ENCODE results near the gene RET. TPM values are rescaled to one million over a fixed set of nuclear protein-coding genes. Genes with fewer than 3 reads are reported as not detected.

RET gene
- total RNA-seq, 1 experiment from 2014 or later: not detected

DNA sequence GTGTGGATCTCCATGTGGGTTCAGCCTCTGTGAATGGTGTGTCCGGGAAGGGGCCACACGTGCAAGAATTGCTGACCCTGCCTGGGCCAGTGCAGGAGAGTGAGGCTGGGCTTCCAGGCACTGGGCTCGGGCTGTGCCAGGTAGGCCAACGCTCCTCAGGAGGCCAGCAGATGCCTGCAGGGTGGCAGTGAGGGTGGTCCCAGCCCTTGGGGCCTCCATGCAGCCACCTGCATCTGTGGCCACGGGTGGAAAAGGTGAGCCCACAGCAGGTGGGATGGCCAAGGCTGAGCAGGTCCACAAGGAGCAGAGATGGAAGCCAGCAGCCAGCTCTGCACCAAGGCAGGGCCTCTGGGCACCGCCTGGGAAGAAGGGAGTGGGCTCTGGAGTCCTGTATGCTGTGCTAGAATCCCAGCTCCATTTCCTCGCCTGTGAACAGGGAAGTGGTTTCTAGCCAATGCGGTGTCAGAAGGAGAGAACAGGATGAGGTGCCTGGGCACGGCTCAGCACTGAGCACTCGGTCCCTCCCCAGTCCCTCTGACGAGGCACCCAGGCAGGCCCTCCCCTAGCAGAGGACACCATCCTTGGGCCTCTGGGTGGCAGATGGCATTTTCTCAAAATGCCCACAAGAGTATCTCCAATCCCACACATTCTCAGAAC is 31.1 kb upstream of the RET start:
- no TSS peak for BruUV-seq (replicated peaks)
- peak in 1 of 2 experiments; percentile 28 for DNase-seq
- Histone ChIP-seq H3K4me1 (no peaks in the 10 kb centered on the region), H3K36me3 (ENCODE audit: control insufficient read depth, insufficient read depth, low read length) (no peaks in the 10 kb centered on the region), H3K4me3 (ENCODE audit: low read depth, low read length) (no peak overlapping the region), H3K9me3 (no peaks in the 10 kb centered on the region), H3K27me3 (replicated peaks; ENCODE audit: control insufficient read depth, insufficient read depth, low read length) (no peaks in the 10 kb centered on the region; the same call in 1 of the 2 replicates)
- H3K4me1 Mint-ChIP-seq (ENCODE audit: low read depth, unreplicated experiment): no peaks in the 10 kb centered on the region
- peaks cover 12% of the 10 kb centered on the region for H3K27me3 Mint-ChIP-seq (ENCODE audit: insufficient read depth, unreplicated experiment)
- TF ChIP-seq, protein P1, sequence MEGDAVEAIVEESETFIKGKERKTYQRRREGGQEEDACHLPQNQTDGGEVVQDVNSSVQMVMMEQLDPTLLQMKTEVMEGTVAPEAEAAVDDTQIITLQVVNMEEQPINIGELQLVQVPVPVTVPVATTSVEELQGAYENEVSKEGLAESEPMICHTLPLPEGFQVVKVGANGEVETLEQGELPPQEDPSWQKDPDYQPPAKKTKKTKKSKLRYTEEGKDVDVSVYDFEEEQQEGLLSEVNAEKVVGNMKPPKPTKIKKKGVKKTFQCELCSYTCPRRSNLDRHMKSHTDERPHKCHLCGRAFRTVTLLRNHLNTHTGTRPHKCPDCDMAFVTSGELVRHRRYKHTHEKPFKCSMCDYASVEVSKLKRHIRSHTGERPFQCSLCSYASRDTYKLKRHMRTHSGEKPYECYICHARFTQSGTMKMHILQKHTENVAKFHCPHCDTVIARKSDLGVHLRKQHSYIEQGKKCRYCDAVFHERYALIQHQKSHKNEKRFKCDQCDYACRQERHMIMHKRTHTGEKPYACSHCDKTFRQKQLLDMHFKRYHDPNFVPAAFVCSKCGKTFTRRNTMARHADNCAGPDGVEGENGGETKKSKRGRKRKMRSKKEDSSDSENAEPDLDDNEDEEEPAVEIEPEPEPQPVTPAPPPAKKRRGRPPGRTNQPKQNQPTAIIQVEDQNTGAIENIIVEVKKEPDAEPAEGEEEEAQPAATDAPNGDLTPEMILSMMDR (IDR thresholded peaks at IDR 0.05; ENCODE audit: insufficient read depth in 1 of 2, low read depth in 1 of 2, low read length in 1 of 2, severe bottlenecking in 1 of 2, unreplicated experiment in 1 of 2): no peak
- ChIA-PET CTCF (no interaction called here), POLR2A (no interaction called here)
- no peak overlapping the region for H3K27ac Mint-ChIP-seq (ENCODE audit: unreplicated experiment)
- H3K4me3 Mint-ChIP-seq (ENCODE audit: unreplicated experiment): no peak overlapping the region
- no peaks in the 10 kb centered on the region for H3K9me3 Mint-ChIP-seq (ENCODE audit: unreplicated experiment)
- H3K36me3 Mint-ChIP-seq (ENCODE audit: insufficient read depth, unreplicated experiment): no peaks in the 10 kb centered on the region
- intact Hi-C loops (cut with micrococcal nuclease; ENCODE audit: unreplicated experiment): no loop called here

DNA sequence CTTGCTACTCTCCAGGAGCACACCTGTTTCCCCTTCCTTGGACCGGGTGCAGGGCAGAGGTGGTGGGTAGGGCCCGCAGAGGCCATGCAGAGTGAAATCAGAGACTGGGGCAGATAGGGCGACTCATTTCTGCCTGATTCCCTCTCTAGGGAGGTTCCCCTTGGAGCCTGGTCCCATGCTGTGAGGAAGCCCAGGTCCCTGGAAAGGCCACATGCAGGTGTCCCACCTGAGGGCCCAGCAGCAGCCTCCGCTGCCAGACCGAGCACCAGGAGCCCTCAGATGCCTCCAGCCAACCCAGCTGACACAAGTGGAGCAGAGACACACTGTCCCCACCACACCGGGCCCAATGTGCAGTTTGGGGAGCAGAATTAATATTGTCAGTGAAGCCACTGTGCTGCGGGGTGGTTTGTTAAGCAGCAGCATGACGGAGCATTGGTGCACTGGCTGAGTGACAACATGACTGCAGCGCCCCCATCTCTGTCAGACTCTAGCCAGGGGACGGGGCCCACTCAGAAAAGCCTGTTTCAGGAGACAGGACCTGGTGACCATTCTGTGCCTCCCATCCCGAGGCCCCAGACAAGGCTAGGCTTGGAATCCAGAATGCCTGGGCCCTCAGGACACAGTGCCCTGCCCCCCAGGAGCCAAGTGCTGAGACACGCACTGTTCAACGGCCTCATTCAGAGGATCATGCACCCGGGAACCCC is 30.4 kb upstream of the RET start:
- Histone ChIP-seq H3K4me3 (ENCODE audit: low read depth, low read length) (no peak overlapping the region), H3K36me3 (ENCODE audit: control insufficient read depth, insufficient read depth, low read length) (no peaks in the 10 kb centered on the region), H3K27me3 (replicated peaks; ENCODE audit: control insufficient read depth, insufficient read depth, low read length) (no peaks in the 10 kb centered on the region; the same call in 1 of the 2 replicates), H3K9me3 (no peaks in the 10 kb centered on the region), H3K4me1 (no peaks in the 10 kb centered on the region)
- intact Hi-C loops (cut with micrococcal nuclease; ENCODE audit: unreplicated experiment): no loop called here
- CTCF ChIA-PET: no interaction called here
- no TSS peak for BruUV-seq (replicated peaks)
- Mint-ChIP-seq H3K4me1 (ENCODE audit: low read depth, unreplicated experiment) (no peaks in the 10 kb centered on the region), H3K36me3 (ENCODE audit: insufficient read depth, unreplicated experiment) (no peaks in the 10 kb centered on the region), H3K4me3 (ENCODE audit: unreplicated experiment) (no peak overlapping the region), H3K27ac (ENCODE audit: unreplicated experiment) (no peak overlapping the region), H3K9me3 (ENCODE audit: unreplicated experiment) (no peaks in the 10 kb centered on the region), H3K27me3 (ENCODE audit: insufficient read depth, unreplicated experiment) (peaks cover 12% of the 10 kb centered on the region)
- TF ChIP-seq, protein P1 (IDR thresholded peaks at IDR 0.05; ENCODE audit: insufficient read depth in 1 of 2, low read depth in 1 of 2, low read length in 1 of 2, severe bottlenecking in 1 of 2, unreplicated experiment in 1 of 2): no peak
- POLR2A ChIA-PET: no interaction called here
- peak in 1 of 2 experiments; percentile 35 for DNase-seq

DNA sequence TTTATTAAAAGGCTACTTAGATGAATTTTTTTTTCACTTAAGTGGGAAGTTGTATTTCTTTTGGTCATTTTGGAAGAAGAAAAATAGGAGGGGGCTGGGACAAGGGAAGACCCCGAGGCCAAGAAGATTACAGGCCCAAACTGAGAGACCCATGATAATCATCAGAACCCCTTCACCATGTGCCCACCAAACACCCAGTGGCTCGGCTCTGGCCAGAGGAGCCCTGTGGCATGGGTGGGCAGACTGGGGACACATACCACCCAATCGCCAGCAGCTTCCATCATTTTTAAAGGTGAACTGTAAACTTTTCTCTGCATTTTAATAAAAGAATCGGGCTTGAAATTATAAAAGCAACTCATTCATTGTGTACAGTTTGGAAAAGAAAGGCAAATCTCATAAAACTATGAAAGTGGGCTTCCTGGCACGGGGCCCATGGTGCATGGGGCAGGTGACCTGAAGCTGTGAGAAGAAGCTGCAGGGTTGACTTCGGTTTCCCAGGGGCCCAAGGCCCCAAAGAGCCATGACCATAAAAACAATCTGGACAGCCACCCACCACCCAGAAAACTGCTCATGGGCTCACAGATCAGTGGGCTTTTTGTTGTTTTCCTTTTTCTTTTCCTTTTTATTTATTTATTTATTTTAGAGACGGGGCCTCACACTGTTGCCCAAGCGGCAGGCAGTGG is 29.4 kb upstream of the RET start:
- Histone ChIP-seq H3K27me3 (replicated peaks; ENCODE audit: control insufficient read depth, insufficient read depth, low read length) (no peaks in the 10 kb centered on the region; the same call in 1 of the 2 replicates), H3K4me1 (no peaks in the 10 kb centered on the region), H3K4me3 (ENCODE audit: low read depth, low read length) (no peak overlapping the region), H3K9me3 (no peaks in the 10 kb centered on the region), H3K36me3 (ENCODE audit: control insufficient read depth, insufficient read depth, low read length) (no peaks in the 10 kb centered on the region)
- no peak overlapping the region for H3K4me3 Mint-ChIP-seq (ENCODE audit: unreplicated experiment)
- CTCF ChIA-PET: no interaction called here
- no peaks in the 10 kb centered on the region for H3K9me3 Mint-ChIP-seq (ENCODE audit: unreplicated experiment)
- H3K4me1 Mint-ChIP-seq (ENCODE audit: low read depth, unreplicated experiment): no peaks in the 10 kb centered on the region
- no peaks in the 10 kb centered on the region for H3K36me3 Mint-ChIP-seq (ENCODE audit: insufficient read depth, unreplicated experiment)
- POLR2A ChIA-PET: no interaction called here
- intact Hi-C loops (cut with micrococcal nuclease; ENCODE audit: unreplicated experiment): no loop called here
- no peak for DNase-seq
- BruUV-seq (replicated peaks): no TSS peak
- H3K27me3 Mint-ChIP-seq (ENCODE audit: insufficient read depth, unreplicated experiment): peaks cover 12% of the 10 kb centered on the region
- no peak overlapping the region for H3K27ac Mint-ChIP-seq (ENCODE audit: unreplicated experiment)
- TF ChIP-seq, protein P1 (IDR thresholded peaks at IDR 0.05; ENCODE audit: insufficient read depth in 1 of 2, low read depth in 1 of 2, low read length in 1 of 2, severe bottlenecking in 1 of 2, unreplicated experiment in 1 of 2): no peak
